Body of pancreas (tissue), 4 donors: ENCODE measurements around the gene SLX9.

Source experiments
- POLR2A ChIP-seq, 3 donors: fragments of 450-650 bp; IDR thresholded peaks; one replicate each; pipeline ENCODE4 v1.6.1; 2016; ENCODE audit warnings: antibody characterized with exemption in 3 of 3, mild to moderate bottlenecking in 2 of 3
- TF ChIP-seq, protein P1 (sequence below), 7 experiments: fragments of 450-650 bp in 4 of 7; fragments of 200-600 bp in 3 of 7; sonication (generic) in 3 of 7; IDR thresholded peaks; one replicate each; pipeline ENCODE4 v1.5.1; 2016 to 2019; ENCODE audit warnings: antibody characterized with exemption in 7 of 7

DNA sequence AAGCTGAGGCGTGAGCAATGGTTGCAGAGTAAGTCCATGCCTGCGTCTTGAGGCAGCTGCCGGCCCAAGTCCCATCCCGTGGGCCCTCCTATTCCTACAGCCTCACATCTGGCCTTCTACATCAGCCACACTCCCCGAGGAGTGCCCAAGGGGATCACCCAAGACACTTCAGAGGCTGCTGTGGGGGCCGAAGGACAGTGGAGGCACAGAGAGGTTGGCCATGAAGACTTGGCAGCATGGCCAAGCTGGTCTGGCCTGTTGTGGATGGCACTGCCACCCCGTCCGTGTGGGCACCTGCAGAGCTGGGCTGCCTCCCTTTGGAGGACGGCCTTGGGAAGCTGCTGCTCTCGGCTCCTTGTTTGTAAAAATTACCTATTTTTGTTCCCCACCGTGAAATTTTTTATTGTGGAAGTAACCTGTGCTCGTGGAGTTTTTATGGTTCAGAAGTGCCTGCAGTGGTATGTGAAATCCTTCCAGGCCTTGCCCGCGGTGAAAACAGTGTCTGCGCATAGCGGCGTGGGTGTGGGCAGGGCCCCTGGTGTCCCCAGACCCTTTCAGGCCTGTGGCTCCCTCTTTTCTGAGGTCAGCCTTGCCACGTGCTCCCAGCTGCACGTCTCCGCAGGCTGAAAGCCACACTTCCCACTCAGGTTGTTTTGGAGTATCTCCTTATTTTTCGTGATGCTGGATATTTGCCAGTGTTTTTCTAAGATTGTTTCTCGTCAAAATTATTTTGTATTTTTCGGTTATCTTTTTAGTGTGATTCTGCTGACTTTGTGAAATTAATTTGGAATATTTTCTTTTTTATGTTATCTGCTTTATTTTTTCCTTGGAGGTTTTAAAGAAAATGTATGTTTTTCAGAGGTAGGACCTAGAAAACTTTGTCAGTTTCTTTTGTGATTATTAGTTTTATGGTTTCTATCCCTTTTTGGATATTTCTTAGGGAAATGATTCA is 20.6 kb downstream of the SLX9 start:
- TF ChIP-seq, protein P1, sequence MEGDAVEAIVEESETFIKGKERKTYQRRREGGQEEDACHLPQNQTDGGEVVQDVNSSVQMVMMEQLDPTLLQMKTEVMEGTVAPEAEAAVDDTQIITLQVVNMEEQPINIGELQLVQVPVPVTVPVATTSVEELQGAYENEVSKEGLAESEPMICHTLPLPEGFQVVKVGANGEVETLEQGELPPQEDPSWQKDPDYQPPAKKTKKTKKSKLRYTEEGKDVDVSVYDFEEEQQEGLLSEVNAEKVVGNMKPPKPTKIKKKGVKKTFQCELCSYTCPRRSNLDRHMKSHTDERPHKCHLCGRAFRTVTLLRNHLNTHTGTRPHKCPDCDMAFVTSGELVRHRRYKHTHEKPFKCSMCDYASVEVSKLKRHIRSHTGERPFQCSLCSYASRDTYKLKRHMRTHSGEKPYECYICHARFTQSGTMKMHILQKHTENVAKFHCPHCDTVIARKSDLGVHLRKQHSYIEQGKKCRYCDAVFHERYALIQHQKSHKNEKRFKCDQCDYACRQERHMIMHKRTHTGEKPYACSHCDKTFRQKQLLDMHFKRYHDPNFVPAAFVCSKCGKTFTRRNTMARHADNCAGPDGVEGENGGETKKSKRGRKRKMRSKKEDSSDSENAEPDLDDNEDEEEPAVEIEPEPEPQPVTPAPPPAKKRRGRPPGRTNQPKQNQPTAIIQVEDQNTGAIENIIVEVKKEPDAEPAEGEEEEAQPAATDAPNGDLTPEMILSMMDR (IDR thresholded peaks at IDR 0.05): no peak
- TF ChIP-seq POLR2A (IDR thresholded peaks at IDR 0.05): no peak
